K562 (cell line): ENCODE data around the gene POLD1. TPM values are rescaled to one million over a fixed set of nuclear protein-coding genes. Genes with fewer than 3 reads are reported as not detected.

ENCODE experiments used
- ATAC-seq: fragments of 200-7000 bp; cut with Tn5 transposase; 3 replicates; pipeline ENCODE4 v1.9.1; 2020; ENCODE audit warnings: moderate library complexity
- BruUV-seq: library from RNA; stranded (reverse); fragments of 400-500 nt; replicated peaks from 2 replicates; lab custom pipeline; 2021; lab: Mats Ljungman, UMichigan
- CTCF ChIA-PET: fragments of 300-600 bp; formaldehyde crosslinking; extraction: SDS; loops from one replicate; lab custom pipeline; 2021; ENCODE audit warnings: low intra/inter-chr PET ratio; lab: Yijun Ruan, JAX
- POLR2A ChIA-PET: fragments of 300-600, 350-650 bp; sonication (Branson Sonifier 250); formaldehyde crosslinking; extraction: SDS; loops from one replicate; lab custom pipeline; 2021; ENCODE audit warnings: antibody characterized with exemption, inconsistent platforms; lab: Yijun Ruan, JAX
- DNase-seq, 4 experiments: peaks; one replicate each; pipeline versions ENCODE4 v3.0.0 to v3.0.0-alpha.2; 2011 to 2018; ENCODE audit warnings: low spot score in 3 of 4, mixed read lengths in 3 of 4; ENCODE audit errors: extremely low read depth in 1 of 4
- FAIRE-seq: peaks from 2 replicates; lab custom pipeline; 2011; peaks lifted over from hg19 to GRCh38; lab: Jason Lieb, UNC
- H2AFZ ChIP-seq: 2 replicates; pipeline ENCODE4 v1.6.0; 2011; ENCODE audit warnings: low read depth, low read length, control low read depth, inconsistent platforms
- H3K27ac ChIP-seq: fragments of 200-600 bp; 3 replicates; pipeline ENCODE4 v1.8.0; 2011; ENCODE audit warnings: low read depth, mild to moderate bottlenecking, control low read depth, inconsistent platforms, low read length, moderate library complexity, mixed read lengths; ENCODE audit errors: extremely low read depth
- H3K27me3 ChIP-seq, 2 experiments: fragments of 300-600 bp in 1 of 2; 2 replicates in 1 of 2; 3 replicates in 1 of 2; pipeline versions ENCODE4 v1.6.0 to v1.8.0; 2011; ENCODE audit warnings: inconsistent platforms in 2 of 2, low read length in 2 of 2, mild to moderate bottlenecking in 1 of 2, mixed read lengths in 1 of 2, moderate library complexity in 1 of 2; ENCODE audit not compliant: control insufficient read depth in 2 of 2, insufficient read depth in 2 of 2
- H3K36me3 ChIP-seq: fragments of 300-600 bp; 3 replicates; pipeline ENCODE4 v1.8.0; 2011; ENCODE audit warnings: mild to moderate bottlenecking, low read length, inconsistent platforms; ENCODE audit not compliant: control insufficient read depth, insufficient read depth
- H3K4me1 ChIP-seq, 2 experiments: fragments of 200-600 bp in 1 of 2; replicated peaks in 1 of 2; 2 replicates in 1 of 2; 3 replicates in 1 of 2; pipeline versions ENCODE4 v1.5.1 to v1.8.0; 2011; ENCODE audit warnings: inconsistent platforms in 2 of 2, low read length in 2 of 2, mild to moderate bottlenecking in 1 of 2, mixed read lengths in 1 of 2, moderate library complexity in 1 of 2; ENCODE audit not compliant: control insufficient read depth in 2 of 2, insufficient read depth in 2 of 2
- H3K4me2 ChIP-seq: 2 replicates; pipeline ENCODE4 v1.6.1; 2011; ENCODE audit warnings: low read length, control low read depth, inconsistent platforms, mixed read lengths; ENCODE audit not compliant: insufficient read depth
- H3K4me3 ChIP-seq: fragments of 200-600 bp; sonication (generic), shearing (Covaris generic); 2 replicates; pipeline ENCODE4 v1.5.1; 2016; ENCODE audit warnings: control low read depth, inconsistent platforms
- H3K79me2 ChIP-seq: fragments of 200-600 bp; 3 replicates; pipeline ENCODE4 v1.8.0; 2011; ENCODE audit warnings: low read length, inconsistent platforms; ENCODE audit not compliant: control insufficient read depth, insufficient read depth
- H3K9ac ChIP-seq, 2 experiments: 2 replicates each; pipeline versions ENCODE4 v1.6.0 to v1.6.1; 2011; ENCODE audit warnings: low read depth in 2 of 2, low read length in 2 of 2, control low read depth in 1 of 2, inconsistent platforms in 1 of 2, mild to moderate bottlenecking in 1 of 2, mixed read lengths in 1 of 2; ENCODE audit not compliant: insufficient read depth in 1 of 2
- H3K9me1 ChIP-seq: one replicate; pipeline ENCODE4 v1.6.0; 2011; ENCODE audit warnings: inconsistent platforms, mild to moderate bottlenecking, low read length, moderate library complexity; ENCODE audit not compliant: control insufficient read depth, insufficient read depth
- H3K9me3 ChIP-seq: replicated peaks from 2 replicates; pipeline ENCODE4 v1.5.1; 2011; ENCODE audit warnings: low read depth, low read length, inconsistent platforms; ENCODE audit not compliant: control insufficient read depth, insufficient read depth
- H4K20me1 ChIP-seq: replicated peaks from 2 replicates; pipeline ENCODE4 v1.6.1; 2011; ENCODE audit warnings: low read length, inconsistent platforms, mixed read lengths; ENCODE audit not compliant: control insufficient read depth, insufficient read depth
- MLX ChIP-seq, 2 experiments: fragments of 450-650 bp in 1 of 2; sonication (generic) in 1 of 2; formaldehyde crosslinking; conservative IDR thresholded peaks; 2 replicates each; pipeline versions ENCODE4 v1.4.0 to v1.8.1; 2020 to 2022; ENCODE audit warnings: mild to moderate bottlenecking in 1 of 2, missing genetic modification reagents in 1 of 2
- PKNOX1 ChIP-seq: fragments of 450-650 bp; IDR thresholded peaks from 2 replicates; pipeline ENCODE4 v1.6.1; 2016
- THAP12 ChIP-seq: fragments of 250-450 bp; sonication (Bioruptor Pico); IDR thresholded peaks from 2 replicates; pipeline ENCODE4 v1.9.0; 2021; ENCODE audit warnings: mild to moderate bottlenecking, inconsistent platforms
- ZNF263 ChIP-seq: sonication (generic); formaldehyde crosslinking; IDR thresholded peaks from 2 replicates; pipeline ENCODE4 v1.8.0; 2022; ENCODE audit warnings: mild to moderate bottlenecking, missing genetic modification reagents, borderline replicate concordance
- WGBS: fragments of 100-300 bp; shearing (Covaris generic); methylation state at CpG from one replicate; pipeline ENCODE4 v1.1.6; 2016; ENCODE audit warnings: low coverage, mixed read lengths; ENCODE audit not compliant: insufficient coverage; ENCODE audit errors: missing lambda C conversion rate; 5-methylcytosine and 5-hydroxymethylcytosine counted together
- in situ Hi-C: fragments of 300-500 bp; cut with MboI; formaldehyde crosslinking; loops from 4 replicates; pipeline ENCODE4 v1.15.0; 2018; ENCODE audit warnings: inconsistent platforms, mixed read lengths
- intact Hi-C: fragments of 100-400 bp; cut with micrococcal nuclease; formaldehyde crosslinking; loops from 2 replicates; pipeline ENCODE4 v1.14.2; 2022
- polyA plus RNA-seq, 8 experiments: library from polyadenylated mRNA; depleted of rRNA in 4 of 8; stranded (reverse) in 5 of 8; unstranded in 3 of 8; fragments of >200 nt; fragmentation: Nextera tagmentation in 2 of 8; fragmentation: Illumina TruSeq in 1 of 8; extraction: Ambion mirVana in 2 of 8; extraction: Trizol in 1 of 8; gene quantifications; 2 replicates each; pipeline versions ENCODE4 v1.2.1 to v1.2.3, GENCODE V29; 2011 to 2014; ENCODE audit warnings: inconsistent platforms in 1 of 8, missing spikeins in 1 of 8
- total RNA-seq, 7 experiments: library from RNA; depleted of rRNA in 6 of 7; stranded (reverse); fragments of >200 nt in 6 of 7; fragmentation: Illumina TruSeq in 2 of 7; extraction: Trizol in 2 of 7; gene quantifications; 2 replicates each; pipeline versions ENCODE4 v1.2.1 to v1.2.3, GENCODE V29; 2011 to 2021; ENCODE audit warnings: low replicate concordance in 1 of 7

The POLD1 gene
- total and polyA plus RNA-seq, 9 of the 15 experiments (the other 6 are each of a cell fraction or from before 2014, with no cell fraction given): 1.3 to 312 (median 47.8) TPM

DNA sequence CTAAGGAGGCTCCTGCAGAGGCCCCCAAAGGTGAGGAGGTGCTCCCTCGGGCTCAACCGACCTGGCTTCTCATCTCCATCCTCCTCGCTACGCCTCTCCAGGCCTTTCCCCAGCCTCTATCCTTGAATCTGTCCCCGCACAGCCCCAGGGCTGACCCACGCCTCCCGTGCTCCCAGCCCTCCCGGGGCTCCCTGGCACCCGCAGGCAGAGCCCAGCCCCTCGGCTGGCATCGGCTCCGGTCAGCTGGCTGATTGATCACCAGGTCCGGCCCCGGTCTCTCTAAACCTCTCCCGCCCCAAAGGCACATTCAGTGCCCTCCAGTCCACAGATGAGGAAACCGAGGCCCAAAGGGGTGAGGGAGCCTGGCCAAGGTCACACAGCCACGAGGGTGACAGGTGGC, 51.1 kb downstream of the POLD1 start:
- Histone ChIP-seq H3K36me3 (no peaks in the 10 kb centered on the region), H3K27me3 (peaks cover 0 to 30% of the 10 kb centered on the region in 2 experiments; a peak in 3 of 5 replicates), H3K4me1 (peaks cover 12 to 42% of the 10 kb centered on the region in 2 experiments; a peak in 4 of 5 replicates), H3K79me2 (no peaks in the 10 kb centered on the region), H2AFZ (no peak overlapping the region), H3K9ac (peak overlapping the region in 1 of 2 experiments; percentile 32; a peak in 2 of 4 replicates), H3K27ac (no peak overlapping the region), H3K9me1 (no peaks in the 10 kb centered on the region), H3K4me3 (no peak overlapping the region), H3K4me2 (no peak overlapping the region), H3K9me3 (no peaks in the 10 kb centered on the region), H4K20me1 (no peaks in the 10 kb centered on the region)
- CTCF ChIA-PET: no interaction called here
- WGBS: 39% methylated on average over 15 of the region's 17 CpGs
- TF ChIP-seq ZNF263 (CRISPR knock-in tag) (peak; percentile 53; the same call in 1 of the 2 replicates), MLX (CRISPR knock-in tag; conservative IDR thresholded peaks at IDR 0.05) (no peak)
- DNase-seq: no peak
- intact Hi-C loops (no loop called here), in situ Hi-C loops (no loop called here)
- no peak for ATAC-seq
- FAIRE-seq: no peak
- POLR2A ChIA-PET: no interaction called here
- BruUV-seq: no TSS peak

GRCh38 chr19:50435627-50436026, 51.5 kb downstream of the POLD1 start:
- Histone ChIP-seq H2AFZ (no peak overlapping the region), H3K9ac (peak overlapping the region in 1 of 2 experiments; percentile 15; a peak in 1 of 4 replicates), H3K27me3 (peaks cover under 1 to 31% of the 10 kb centered on the region in 2 experiments; a peak in 4 of 5 replicates), H3K27ac (no peak overlapping the region), H3K4me3 (no peak overlapping the region), H3K9me3 (no peaks in the 10 kb centered on the region), H4K20me1 (no peaks in the 10 kb centered on the region)
- in situ Hi-C loops: no loop called here
- FAIRE-seq (no peak), DNase-seq (no peak)
- intact Hi-C loops: no loop called here
- BruUV-seq: no TSS peak
- TF ChIP-seq PKNOX1 (0 out of 2 replicates have a peak, but pooled peaks have one; percentile 38), THAP12 (no peak)
- TF ChIP-seq, all 486 proteins: peak for 1
- WGBS: 24% methylated on average over 6 of the region's 12 CpGs
- Histone ChIP-seq H3K9me1 (no peaks in the 10 kb centered on the region), H3K79me2 (no peaks in the 10 kb centered on the region), H3K36me3 (no peaks in the 10 kb centered on the region), H3K4me2 (no peak overlapping the region), H3K4me1 (peaks cover 12 to 42% of the 10 kb centered on the region in 2 experiments; a peak in 4 of 5 replicates)
- ChIA-PET POLR2A (no interaction called here), CTCF (no interaction called here)
- ATAC-seq: no peak
